22Rv1 (cell line): ENCODE data around the gene MSI2.

Experiments used
- H3K27ac ChIP-seq: fragments of 450-650 bp; 2 replicates; pipeline ENCODE4 v1.5.1; 2017
- ZFX ChIP-seq: fragments of 450-650 bp; IDR thresholded peaks from 2 replicates; pipeline ENCODE4 v1.6.1; 2017; ENCODE audit warnings: antibody characterized with exemption, borderline replicate concordance
- TF ChIP-seq, protein P1 (sequence below): fragments of 450-650 bp; IDR thresholded peaks from 2 replicates; pipeline ENCODE4 v1.5.1; 2017; ENCODE audit warnings: mild to moderate bottlenecking

The MSI2 gene

DNA sequence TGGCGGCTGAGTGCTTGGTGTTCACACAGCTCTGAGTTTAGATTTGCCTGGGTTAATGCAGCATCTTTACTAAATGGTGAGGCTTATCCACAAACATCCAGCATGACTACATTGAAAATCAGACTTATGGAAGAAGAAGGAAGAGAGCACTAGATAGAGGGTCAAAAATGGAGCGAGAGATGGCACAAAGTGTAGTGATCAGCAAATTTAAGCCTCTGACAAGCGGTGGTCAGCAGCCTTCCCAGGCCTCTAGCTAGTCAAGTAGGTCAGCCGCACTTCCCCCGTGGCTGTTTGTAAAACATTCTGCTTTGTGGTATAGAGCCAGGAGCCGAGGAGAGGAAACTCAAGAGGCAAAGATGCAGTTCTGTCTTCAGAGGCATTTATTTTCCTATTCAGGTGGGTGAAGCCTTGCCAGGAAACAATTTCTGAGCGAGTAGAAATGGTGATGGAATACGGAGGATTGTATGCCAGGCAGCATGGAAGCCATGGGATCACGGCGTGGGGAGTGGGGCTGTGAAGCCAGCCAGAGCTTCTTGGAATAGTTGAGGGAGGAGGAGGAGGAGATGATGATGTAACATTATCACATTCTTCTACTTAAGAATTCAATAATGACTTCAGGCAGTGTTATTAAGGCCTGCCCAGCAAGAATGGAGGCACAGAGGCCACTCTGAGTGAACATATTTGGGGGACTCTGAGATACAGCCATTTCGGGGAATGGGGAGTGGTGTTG, 118.9 kb downstream of the MSI2 start:
- H3K27ac ChIP-seq = no peak overlapping the region
- no peak for TF ChIP-seq ZFX
- TF ChIP-seq, protein P1, sequence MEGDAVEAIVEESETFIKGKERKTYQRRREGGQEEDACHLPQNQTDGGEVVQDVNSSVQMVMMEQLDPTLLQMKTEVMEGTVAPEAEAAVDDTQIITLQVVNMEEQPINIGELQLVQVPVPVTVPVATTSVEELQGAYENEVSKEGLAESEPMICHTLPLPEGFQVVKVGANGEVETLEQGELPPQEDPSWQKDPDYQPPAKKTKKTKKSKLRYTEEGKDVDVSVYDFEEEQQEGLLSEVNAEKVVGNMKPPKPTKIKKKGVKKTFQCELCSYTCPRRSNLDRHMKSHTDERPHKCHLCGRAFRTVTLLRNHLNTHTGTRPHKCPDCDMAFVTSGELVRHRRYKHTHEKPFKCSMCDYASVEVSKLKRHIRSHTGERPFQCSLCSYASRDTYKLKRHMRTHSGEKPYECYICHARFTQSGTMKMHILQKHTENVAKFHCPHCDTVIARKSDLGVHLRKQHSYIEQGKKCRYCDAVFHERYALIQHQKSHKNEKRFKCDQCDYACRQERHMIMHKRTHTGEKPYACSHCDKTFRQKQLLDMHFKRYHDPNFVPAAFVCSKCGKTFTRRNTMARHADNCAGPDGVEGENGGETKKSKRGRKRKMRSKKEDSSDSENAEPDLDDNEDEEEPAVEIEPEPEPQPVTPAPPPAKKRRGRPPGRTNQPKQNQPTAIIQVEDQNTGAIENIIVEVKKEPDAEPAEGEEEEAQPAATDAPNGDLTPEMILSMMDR = no peak

DNA sequence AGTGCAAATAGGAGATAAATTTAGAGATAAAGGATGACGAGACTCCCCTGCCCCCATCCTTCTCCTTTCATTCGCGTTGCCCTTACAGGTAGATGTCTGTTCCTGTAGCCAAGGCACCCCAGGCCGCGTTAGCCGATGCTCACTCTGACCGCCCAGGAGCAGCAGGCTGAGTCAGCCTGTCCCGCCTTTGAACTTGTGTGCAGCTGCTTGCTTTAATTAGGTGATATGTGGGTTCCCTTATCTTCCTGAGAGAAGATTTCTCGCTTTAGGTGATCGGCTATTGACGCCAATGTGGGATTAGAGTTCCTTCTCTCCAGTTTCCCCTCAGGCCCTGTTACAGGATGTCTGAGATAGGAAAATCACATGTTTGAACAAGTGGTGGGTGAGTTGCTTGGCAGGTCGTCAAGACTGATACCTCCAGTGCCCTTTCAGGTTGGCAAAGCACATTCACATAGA, 119.5 kb downstream of the MSI2 start:
- TF ChIP-seq ZFX = no peak
- TF ChIP-seq, protein P1 = no peak
- no peak overlapping the region for H3K27ac ChIP-seq

DNA sequence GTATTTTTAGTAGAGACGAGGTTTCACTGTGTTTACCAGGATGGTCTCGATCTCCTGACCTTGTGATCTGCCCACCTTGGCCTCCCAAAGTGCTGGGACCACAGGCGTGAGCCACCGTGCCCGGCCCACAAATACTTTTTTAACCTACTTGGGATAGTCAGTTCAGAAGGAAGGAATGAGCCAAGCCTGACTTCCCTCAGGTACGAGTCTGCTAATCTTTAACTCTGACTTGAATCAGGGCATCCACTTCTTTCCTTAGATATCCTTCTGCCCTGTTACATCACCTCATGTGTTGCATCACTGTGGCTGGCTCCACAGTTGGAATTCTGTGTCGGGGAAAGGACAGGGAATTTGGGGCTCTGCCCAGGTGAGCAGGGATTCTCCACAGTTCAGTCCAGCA, 120.8 kb downstream of the MSI2 start:
- no peak overlapping the region for H3K27ac ChIP-seq
- TF ChIP-seq, protein P1 = no peak
- no peak for TF ChIP-seq ZFX

DNA sequence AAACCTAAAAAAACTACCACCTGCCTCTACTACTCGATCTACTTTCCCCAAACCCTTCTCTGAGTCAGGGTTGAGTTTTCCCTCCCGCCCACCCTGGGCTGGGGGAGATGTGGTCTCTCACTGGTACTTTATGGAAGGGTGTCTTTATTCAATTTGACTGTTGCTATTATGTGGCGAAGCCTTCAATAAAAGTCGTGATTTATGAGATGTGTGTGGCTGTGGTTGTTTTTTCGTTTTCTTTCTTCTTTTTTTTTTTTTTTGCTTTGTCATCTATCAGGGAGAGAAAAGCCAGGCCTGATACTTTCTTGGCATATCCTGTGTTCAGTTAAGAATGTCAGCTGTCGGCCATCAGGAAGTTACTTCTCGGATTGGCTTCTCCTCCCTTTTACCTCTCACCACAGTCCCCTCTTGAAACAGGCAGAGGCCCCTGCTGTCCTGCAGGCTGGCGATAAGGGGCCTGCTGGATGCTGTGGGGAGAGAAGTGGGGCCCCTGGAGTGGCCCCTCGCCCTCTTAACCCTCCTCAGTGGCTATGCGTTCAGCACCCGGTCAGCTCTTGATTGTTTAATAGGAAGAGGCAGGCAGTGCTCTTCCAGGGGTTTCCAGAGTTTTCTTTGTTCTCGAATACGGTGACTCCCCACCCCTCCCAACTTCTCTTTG, 123.0 kb downstream of the MSI2 start:
- no peak overlapping the region for H3K27ac ChIP-seq
- no peak for TF ChIP-seq ZFX

DNA sequence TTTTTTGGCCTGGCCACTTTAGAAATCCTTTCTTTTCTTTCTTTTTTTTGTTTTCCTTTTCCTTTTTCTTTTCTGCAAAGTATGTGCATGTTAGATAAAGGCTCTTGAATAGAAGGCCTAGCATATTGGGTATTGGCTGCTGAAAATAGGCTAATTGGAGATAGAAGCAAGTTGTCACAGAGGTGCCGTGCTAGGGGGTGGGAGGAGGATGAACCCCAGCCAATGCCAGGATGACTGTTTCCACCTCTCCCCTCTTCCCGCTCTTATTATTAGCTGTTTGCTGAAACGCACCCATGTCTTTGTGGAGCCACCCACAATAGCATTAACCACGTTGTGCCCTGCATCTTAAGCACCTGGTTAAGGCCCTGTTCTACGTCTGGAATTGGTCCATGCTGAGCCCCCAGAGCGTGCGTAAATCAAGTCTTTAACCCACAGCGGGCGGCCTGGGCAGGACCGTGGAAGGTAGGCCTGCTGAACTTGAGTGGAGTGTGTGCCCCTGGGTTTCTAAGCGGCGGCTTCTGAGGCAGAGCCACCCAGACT, 123.6 kb downstream of the MSI2 start:
- no peak overlapping the region for H3K27ac ChIP-seq
- no peak for TF ChIP-seq ZFX
- TF ChIP-seq, protein P1 = no peak

DNA sequence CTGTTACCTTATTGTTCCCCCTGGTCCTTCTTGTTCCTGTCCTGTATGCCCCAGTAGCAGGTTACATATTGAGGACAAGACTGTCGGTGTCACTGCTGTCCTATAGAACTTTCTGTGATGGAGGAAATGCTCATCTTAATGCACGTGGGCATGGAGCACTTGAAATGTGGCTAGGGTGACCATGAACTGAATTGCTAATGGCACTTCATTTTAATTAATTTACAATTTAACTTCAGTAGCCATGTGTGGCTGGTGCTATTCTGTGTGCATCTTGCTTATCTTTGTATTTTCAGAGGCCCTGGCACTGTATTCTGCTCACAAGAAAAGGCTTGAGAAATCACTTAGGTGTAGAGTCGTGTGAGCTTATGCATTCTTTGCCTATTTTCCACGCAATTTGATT, 125.2 kb downstream of the MSI2 start:
- TF ChIP-seq ZFX = no peak
- TF ChIP-seq, protein P1 = no peak
- H3K27ac ChIP-seq = no peak overlapping the region

DNA sequence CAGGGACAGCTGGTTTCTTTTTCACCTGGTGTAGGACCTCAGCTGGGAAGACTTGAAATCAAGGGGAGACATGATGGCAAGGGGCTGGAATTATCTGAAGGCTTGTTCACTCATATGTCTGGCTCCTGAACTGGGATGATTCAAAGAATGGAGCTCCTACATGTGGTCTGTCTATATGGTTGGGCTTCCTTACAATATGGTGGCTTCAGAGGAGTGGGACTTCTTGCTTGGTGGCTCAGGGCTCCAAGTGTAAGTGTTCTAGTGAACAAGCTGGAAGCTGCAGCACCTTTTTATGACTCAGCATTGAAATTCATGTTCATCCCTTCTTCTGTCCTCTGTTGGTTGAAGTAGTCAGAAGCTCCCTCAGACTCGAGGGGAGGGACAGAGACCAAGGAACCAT, 127.9 kb downstream of the MSI2 start:
- no peak overlapping the region for H3K27ac ChIP-seq
- no peak for TF ChIP-seq ZFX
- TF ChIP-seq, protein P1 = no peak
